HL-60 (cell line): ENCODE measurements around the gene MRPL46.

ENCODE experiments used
- CTCF ChIP-seq: IDR thresholded peaks from one replicate; pipeline ENCODE4 v1.5.1; 2011; ENCODE audit warnings: low read length, control low read depth, inconsistent platforms; ENCODE audit not compliant: insufficient read depth
- POLR2AphosphoS5 ChIP-seq: IDR thresholded peaks from 2 replicates; pipeline ENCODE4 v1.6.1; 2012; ENCODE audit warnings: low read depth

- TF ChIP-seq CTCF (no peak), POLR2AphosphoS5 (no peak)
Measured at GRCh38 chr15:88487178-88487795, 20.1 kb upstream of the MRPL46 start.
